Type B pancreatic cell (in vitro differentiated cells): Measurements from ENCODE around the gene NAPEPLD. TPM values are rescaled to one million over a fixed set of nuclear protein-coding genes. Genes with fewer than 3 reads are reported as not detected.
A peak's percentile ranks its signal among the peaks of the same experiment; 100 is the strongest.
"Not testable (repeated sequence)": the region's sequence is repeated elsewhere in the genome, so short reads cannot be mapped to it uniquely, and the experiment has no call there.

Experiments used
- DNase-seq: peaks from one replicate; pipeline ENCODE4 v3.0.0; 2021; ENCODE audit warnings: mixed read lengths; ENCODE audit not compliant: unreplicated experiment; ENCODE audit errors: extremely low spot score
- H3K27ac Mint-ChIP-seq: 2 replicates; pipeline ENCODE4 v1.8.0; 2021; ENCODE audit warnings: mild to moderate bottlenecking, mixed read lengths
- H3K27me3 Mint-ChIP-seq: 2 replicates; pipeline ENCODE4 v1.8.0; 2021; ENCODE audit warnings: mixed read lengths
- H3K36me3 Mint-ChIP-seq: 2 replicates; pipeline ENCODE4 v1.8.0; 2021; ENCODE audit warnings: mixed read lengths
- H3K4me1 Mint-ChIP-seq: one replicate; pipeline ENCODE4 v1.8.0; 2021; ENCODE audit warnings: mixed read lengths; ENCODE audit not compliant: unreplicated experiment
- H3K4me3 Mint-ChIP-seq: 2 replicates; pipeline ENCODE4 v1.8.0; 2021; ENCODE audit warnings: mild to moderate bottlenecking, mixed read lengths
- H3K9me3 Mint-ChIP-seq: 2 replicates; pipeline ENCODE4 v1.8.0; 2021; ENCODE audit warnings: mixed read lengths
- long read RNA-seq: library from polyadenylated mRNA; unstranded; transcript quantifications from one replicate; pipeline ENCODE4 v2.0.0, GENCODE V29; 2020
- total RNA-seq: library from RNA; stranded (reverse); gene quantifications from 2 replicates; pipeline ENCODE4 v1.2.1, GENCODE V29; 2021; ENCODE audit warnings: low replicate concordance
- TF ChIP-seq, protein P1 (sequence below): fragments of 200-600 bp; sonication (generic); conservative IDR thresholded peaks from 2 replicates; pipeline ENCODE4 v1.5.0; 2021; ENCODE audit warnings: antibody characterized with exemption, mild to moderate bottlenecking

The NAPEPLD gene
- total RNA-seq, result 17.0 and 27.1 TPM in 2 replicates
- long read RNA-seq, transcript NAPEPLD-208 (5 exons, 1,822 nt), result minor isoform, 9 of 59 reads
- long read RNA-seq, transcript NAPEPLD-209 (5 exons, 2,380 nt), result major isoform, 27 of 59 reads
- long read RNA-seq, partial matches to known transcripts, result 6 of 59 reads
- long read RNA-seq, other reads (novel, unspliced or antisense), result 15 of 59 reads

- peak; percentile 85 for DNase-seq
- H3K9me3 Mint-ChIP-seq, result peaks cover 4% of the 10 kb centered on the region
- peak within 1 kb of the TSS; percentile 98 for H3K27ac Mint-ChIP-seq
- peaks cover 54% of the 10 kb centered on the region for H3K4me1 Mint-ChIP-seq
- no peaks in the 10 kb centered on the region for H3K27me3 Mint-ChIP-seq
- peak within 1 kb of the TSS; percentile 94 for H3K4me3 Mint-ChIP-seq
- H3K36me3 Mint-ChIP-seq, result peaks cover 10% of the 10 kb centered on the region
- TF ChIP-seq, protein P1, sequence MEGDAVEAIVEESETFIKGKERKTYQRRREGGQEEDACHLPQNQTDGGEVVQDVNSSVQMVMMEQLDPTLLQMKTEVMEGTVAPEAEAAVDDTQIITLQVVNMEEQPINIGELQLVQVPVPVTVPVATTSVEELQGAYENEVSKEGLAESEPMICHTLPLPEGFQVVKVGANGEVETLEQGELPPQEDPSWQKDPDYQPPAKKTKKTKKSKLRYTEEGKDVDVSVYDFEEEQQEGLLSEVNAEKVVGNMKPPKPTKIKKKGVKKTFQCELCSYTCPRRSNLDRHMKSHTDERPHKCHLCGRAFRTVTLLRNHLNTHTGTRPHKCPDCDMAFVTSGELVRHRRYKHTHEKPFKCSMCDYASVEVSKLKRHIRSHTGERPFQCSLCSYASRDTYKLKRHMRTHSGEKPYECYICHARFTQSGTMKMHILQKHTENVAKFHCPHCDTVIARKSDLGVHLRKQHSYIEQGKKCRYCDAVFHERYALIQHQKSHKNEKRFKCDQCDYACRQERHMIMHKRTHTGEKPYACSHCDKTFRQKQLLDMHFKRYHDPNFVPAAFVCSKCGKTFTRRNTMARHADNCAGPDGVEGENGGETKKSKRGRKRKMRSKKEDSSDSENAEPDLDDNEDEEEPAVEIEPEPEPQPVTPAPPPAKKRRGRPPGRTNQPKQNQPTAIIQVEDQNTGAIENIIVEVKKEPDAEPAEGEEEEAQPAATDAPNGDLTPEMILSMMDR, result peak; percentile 13
These were observed at the start of gene NAPEPLD for GRCh38 chr7:103148994-103149807. NAPEPLD (minus strand) TSS chr7:103149099; CDS start chr7:103128776, 20,323 bp downstream.

DNA sequence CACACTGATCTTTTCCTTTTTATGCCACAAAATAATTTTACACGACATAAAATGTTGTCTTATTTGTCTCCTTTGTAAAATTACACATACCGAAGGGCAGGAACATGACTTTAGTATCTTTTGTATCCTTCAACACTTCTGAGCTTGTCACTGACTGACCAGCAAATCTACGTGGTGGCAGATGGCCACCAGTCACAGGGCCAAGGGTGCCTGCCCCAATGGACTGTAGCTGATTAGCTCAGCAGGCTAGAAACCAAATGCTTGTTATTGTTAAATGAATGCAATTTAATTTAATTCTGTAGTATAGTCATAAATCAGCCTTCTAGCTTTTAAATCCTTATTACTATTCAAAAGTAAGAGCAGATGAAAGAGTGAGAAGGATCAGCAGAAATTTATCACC, 49.2 kb upstream of the NAPEPLD start:
- H3K27ac Mint-ChIP-seq, H3K27me3 Mint-ChIP-seq, H3K4me3 Mint-ChIP-seq, H3K9me3 Mint-ChIP-seq, H3K4me1 Mint-ChIP-seq, H3K36me3 Mint-ChIP-seq, DNase-seq: not testable (repeated sequence)

GRCh38 chr7:103195364-103195763, 46.5 kb upstream of the NAPEPLD start:
- not testable (repeated sequence) for H3K4me1 Mint-ChIP-seq, H3K36me3 Mint-ChIP-seq, H3K4me3 Mint-ChIP-seq, H3K9me3 Mint-ChIP-seq, H3K27ac Mint-ChIP-seq, DNase-seq
- peaks cover 16% of the 10 kb centered on the region for H3K27me3 Mint-ChIP-seq

- not testable (repeated sequence) for DNase-seq, H3K27me3 Mint-ChIP-seq, H3K27ac Mint-ChIP-seq, H3K4me1 Mint-ChIP-seq, H3K36me3 Mint-ChIP-seq, H3K9me3 Mint-ChIP-seq, H3K4me3 Mint-ChIP-seq
These were observed 23.7 kb upstream of the NAPEPLD start for GRCh38 chr7:103172415-103173146.

GRCh38 chr7:103171695-103172414, 23.0 kb upstream of the NAPEPLD start:
- H3K4me3 Mint-ChIP-seq, result not testable (repeated sequence)

GRCh38 chr7:103166921-103167544, 18.1 kb upstream of the NAPEPLD start:
- H3K4me3 Mint-ChIP-seq, H3K9me3 Mint-ChIP-seq, H3K36me3 Mint-ChIP-seq, H3K27ac Mint-ChIP-seq, DNase-seq, H3K27me3 Mint-ChIP-seq, H3K4me1 Mint-ChIP-seq: not testable (repeated sequence)

More at GRCh38 chr7:103171695-103172414, 23.0 kb upstream of the NAPEPLD start:
- not testable (repeated sequence) for H3K36me3 Mint-ChIP-seq, DNase-seq, H3K27me3 Mint-ChIP-seq, H3K9me3 Mint-ChIP-seq, H3K27ac Mint-ChIP-seq, H3K4me1 Mint-ChIP-seq

GRCh38 chr7:103163087-103163825, 14.4 kb upstream of the NAPEPLD start:
- H3K9me3 Mint-ChIP-seq, H3K4me1 Mint-ChIP-seq, DNase-seq, H3K36me3 Mint-ChIP-seq, H3K4me3 Mint-ChIP-seq, H3K27me3 Mint-ChIP-seq, H3K27ac Mint-ChIP-seq: not testable (repeated sequence)

DNA sequence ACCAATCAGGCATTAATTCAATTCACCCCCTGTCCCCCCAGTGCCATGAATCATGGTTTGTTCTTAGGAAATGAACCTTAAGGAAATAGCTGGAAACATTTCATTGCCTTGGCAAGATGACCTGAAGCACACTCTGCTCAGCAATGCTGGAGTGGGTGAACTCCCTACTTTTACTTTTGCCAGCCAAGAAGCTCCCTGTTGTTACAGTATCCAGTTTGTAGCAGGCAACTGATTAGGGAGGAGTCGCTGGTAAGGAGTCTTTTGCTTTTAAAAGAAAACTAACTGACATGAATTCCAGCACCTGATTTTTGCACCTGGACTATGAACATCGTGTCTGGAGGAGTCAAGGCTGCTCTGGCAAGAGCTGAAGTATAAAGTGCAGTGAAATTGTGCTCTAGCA, 13.7 kb upstream of the NAPEPLD start:
- not testable (repeated sequence) for H3K9me3 Mint-ChIP-seq, DNase-seq, H3K4me3 Mint-ChIP-seq

DNA sequence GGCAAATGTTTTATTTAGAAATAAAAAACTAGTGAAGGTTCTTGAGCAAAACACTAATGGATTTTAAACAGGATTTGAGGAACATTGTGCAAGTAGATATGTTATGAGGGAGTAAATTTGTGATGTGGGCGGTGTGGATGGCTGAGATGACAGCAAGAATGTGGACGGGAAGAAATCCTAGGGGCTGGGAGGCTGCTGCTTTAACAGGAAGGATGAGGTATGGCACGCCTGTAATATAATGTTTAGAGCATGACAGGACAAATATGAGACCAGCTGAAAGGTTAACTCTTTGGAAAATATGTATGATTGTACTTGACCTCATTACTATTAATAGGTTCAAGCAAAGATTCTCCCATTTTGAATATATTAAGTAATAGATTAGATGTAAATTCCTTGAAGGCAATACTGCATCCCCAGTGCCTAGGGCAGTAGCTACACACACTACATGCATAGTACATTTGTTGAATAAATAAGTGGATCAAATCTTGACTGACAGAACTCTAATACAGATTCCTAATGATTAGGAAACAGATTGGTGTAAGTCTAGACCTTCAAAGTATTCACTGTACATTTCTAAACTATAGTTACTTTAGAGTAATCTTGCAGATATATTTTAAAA, 13.2 kb upstream of the NAPEPLD start:
- H3K27ac Mint-ChIP-seq, H3K27me3 Mint-ChIP-seq, H3K9me3 Mint-ChIP-seq, H3K36me3 Mint-ChIP-seq, DNase-seq, H3K4me3 Mint-ChIP-seq, H3K4me1 Mint-ChIP-seq: not testable (repeated sequence)

More for the DNA sequence above, 13.7 kb upstream of the NAPEPLD start:
- H3K27ac Mint-ChIP-seq, H3K27me3 Mint-ChIP-seq, H3K4me1 Mint-ChIP-seq, H3K36me3 Mint-ChIP-seq: not testable (repeated sequence)

DNA sequence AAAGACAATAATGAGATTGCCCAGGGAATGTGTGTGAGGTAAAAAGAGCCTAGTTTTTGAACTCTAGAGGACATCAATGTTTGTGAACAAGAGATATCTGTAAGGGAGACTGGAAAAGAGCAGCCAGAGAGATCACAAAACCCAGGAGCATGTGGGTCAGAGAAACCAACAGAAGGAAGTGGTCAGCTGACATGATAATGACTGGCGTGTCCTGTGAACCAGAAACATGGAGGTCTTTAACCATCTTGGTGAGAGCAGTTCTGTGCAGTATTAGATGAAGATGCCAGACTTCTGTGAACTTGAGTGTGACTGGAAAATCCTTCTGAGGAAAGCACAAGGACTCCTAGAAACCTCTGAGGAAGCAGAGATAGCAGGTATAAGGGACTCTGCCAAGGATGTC, 10.2 kb upstream of the NAPEPLD start:
- not testable (repeated sequence) for H3K27ac Mint-ChIP-seq, H3K4me3 Mint-ChIP-seq, H3K4me1 Mint-ChIP-seq, H3K27me3 Mint-ChIP-seq, DNase-seq, H3K36me3 Mint-ChIP-seq, H3K9me3 Mint-ChIP-seq

GRCh38 chr7:103155331-103156024, 6.6 kb upstream of the NAPEPLD start:
- not testable (repeated sequence) for H3K4me3 Mint-ChIP-seq, H3K9me3 Mint-ChIP-seq, H3K27ac Mint-ChIP-seq, H3K36me3 Mint-ChIP-seq, H3K27me3 Mint-ChIP-seq, DNase-seq
- H3K4me1 Mint-ChIP-seq, result peaks cover 21% of the 10 kb centered on the region
